ENCODE results near the gene GPR137C. TPM values are rescaled to one million over a fixed set of nuclear protein-coding genes. Genes with fewer than 3 reads are reported as not detected.
"Not testable (repeated sequence)": the region's sequence is repeated elsewhere in the genome, so short reads cannot be mapped to it uniquely, and the experiment has no call there.

Gene GPR137C
- total RNA-seq, 1 donor from 2014 or later = not detected

DNA sequence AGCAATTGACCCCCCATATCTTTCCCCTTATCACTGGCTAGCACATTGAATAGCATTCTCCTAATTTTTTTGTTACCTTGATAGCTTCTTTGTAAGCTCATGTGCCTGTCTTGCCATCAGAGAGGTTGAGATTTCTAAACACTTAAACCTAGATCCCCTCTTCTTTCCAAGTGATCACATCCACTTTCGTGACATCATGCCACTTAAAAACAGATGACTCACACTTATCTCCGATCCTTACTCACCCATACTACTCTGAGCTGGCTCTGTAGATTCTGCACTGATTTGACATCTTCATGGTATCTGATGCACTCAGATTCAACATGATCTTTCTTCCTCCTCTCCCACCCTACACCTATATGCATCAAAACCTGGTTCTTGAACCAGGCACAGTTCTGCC, 10.5 kb downstream of the GPR137C start:
- Histone ChIP-seq H3K27ac (no peak overlapping the region), H3K36me3 (no peaks in the 10 kb centered on the region), H3K4me3 (no peak overlapping the region), H3K4me1 (no peaks in the 10 kb centered on the region), H3K9me3 (peaks cover 0 to 6% of the 10 kb centered on the region in 2 donors), H3K27me3 (no peaks in the 10 kb centered on the region)
- TF ChIP-seq, protein P1, sequence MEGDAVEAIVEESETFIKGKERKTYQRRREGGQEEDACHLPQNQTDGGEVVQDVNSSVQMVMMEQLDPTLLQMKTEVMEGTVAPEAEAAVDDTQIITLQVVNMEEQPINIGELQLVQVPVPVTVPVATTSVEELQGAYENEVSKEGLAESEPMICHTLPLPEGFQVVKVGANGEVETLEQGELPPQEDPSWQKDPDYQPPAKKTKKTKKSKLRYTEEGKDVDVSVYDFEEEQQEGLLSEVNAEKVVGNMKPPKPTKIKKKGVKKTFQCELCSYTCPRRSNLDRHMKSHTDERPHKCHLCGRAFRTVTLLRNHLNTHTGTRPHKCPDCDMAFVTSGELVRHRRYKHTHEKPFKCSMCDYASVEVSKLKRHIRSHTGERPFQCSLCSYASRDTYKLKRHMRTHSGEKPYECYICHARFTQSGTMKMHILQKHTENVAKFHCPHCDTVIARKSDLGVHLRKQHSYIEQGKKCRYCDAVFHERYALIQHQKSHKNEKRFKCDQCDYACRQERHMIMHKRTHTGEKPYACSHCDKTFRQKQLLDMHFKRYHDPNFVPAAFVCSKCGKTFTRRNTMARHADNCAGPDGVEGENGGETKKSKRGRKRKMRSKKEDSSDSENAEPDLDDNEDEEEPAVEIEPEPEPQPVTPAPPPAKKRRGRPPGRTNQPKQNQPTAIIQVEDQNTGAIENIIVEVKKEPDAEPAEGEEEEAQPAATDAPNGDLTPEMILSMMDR (IDR thresholded peaks at IDR 0.05) = no peak
- intact Hi-C loops (cut with DNase I) = no loop called here
- no peak for DNase-seq (ENCODE audit: low spot score in 2 of 2)

DNA sequence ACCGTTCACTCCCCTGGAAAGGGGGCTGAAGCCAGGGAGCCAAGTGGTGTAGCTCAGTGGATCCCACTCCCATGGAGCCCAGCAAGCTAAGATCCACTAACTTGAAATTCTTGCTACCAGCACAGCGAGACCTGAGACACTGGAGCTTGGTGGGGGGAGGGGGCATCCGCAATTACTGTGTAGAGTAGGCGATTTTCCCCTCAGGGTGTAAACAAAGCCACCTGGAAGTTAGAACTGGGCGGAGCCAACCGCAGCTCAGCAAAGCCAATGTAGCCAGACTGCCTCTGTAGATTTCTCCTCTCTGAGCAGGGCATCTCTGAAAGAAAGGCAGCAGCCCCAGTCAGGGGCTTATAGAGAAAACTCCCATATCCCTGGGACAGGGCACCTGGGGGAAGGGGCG, 15.8 kb downstream of the GPR137C start:
- H3K27ac ChIP-seq; H3K27me3 ChIP-seq; H3K36me3 ChIP-seq; H3K4me3 ChIP-seq; H3K4me1 ChIP-seq; intact Hi-C loops (cut with DNase I); DNase-seq (ENCODE audit: low spot score in 2 of 2): not testable (repeated sequence)
- peaks cover 26 to 38% of the 10 kb centered on the region in 2 donors for H3K9me3 ChIP-seq

DNA sequence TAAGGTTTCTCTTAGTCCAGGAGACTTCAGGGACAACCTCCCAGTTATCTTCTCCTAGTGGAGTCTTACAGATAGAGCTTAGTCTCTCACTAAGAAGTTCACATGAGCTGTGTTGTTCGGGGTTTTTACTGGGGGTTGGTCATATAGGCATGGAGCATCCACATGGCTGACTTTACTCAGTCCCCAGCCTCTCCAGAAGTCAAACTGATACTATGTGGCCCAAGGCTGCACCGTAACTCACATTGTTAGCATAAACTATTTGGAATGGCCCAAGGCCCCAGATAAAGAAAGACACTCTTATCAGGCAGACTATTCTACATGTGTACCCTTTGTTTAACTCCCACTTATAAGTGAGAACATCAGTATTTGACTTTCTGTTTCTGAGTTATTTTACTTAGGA, 23.2 kb downstream of the GPR137C start:
- Histone ChIP-seq H3K4me3 (no peak overlapping the region), H3K36me3 (no peaks in the 10 kb centered on the region), H3K27ac (no peak overlapping the region), H3K27me3 (no peaks in the 10 kb centered on the region), H3K9me3 (peaks cover 19 to 30% of the 10 kb centered on the region in 2 donors), H3K4me1 (no peaks in the 10 kb centered on the region)
- intact Hi-C loops (cut with DNase I) = no loop called here
- TF ChIP-seq, protein P1 (IDR thresholded peaks at IDR 0.05) = no peak
- DNase-seq (ENCODE audit: low spot score in 2 of 2) = no peak

DNA sequence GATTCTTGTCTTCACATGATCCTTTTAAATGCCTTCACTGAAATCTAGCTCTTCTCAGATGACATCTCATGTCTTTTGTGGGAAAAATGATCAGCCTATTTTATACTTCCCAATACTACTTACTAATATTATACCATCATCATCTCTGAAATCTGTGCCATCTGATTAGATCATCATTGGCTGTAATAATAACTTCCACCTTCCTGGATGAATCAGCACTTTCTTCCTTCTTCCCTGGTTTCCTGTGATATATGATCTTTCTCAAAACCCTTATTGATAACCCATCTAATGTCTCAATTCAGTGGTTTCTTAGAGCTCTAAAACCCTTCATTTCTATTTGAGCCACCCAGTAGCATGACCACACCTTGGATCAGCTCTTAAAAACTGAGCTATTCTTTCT, 30.9 kb downstream of the GPR137C start:
- intact Hi-C loops (cut with DNase I) = no loop called here
- H3K4me1 ChIP-seq = no peaks in the 10 kb centered on the region
- no peak overlapping the region for H3K4me3 ChIP-seq
- H3K9me3 ChIP-seq = no peaks in the 10 kb centered on the region
- H3K27ac ChIP-seq = no peak overlapping the region
- no peak for DNase-seq (ENCODE audit: low spot score in 2 of 2)
- no peaks in the 10 kb centered on the region for H3K27me3 ChIP-seq
- TF ChIP-seq, protein P1 (IDR thresholded peaks at IDR 0.05) = no peak
- H3K36me3 ChIP-seq = no peaks in the 10 kb centered on the region

DNA sequence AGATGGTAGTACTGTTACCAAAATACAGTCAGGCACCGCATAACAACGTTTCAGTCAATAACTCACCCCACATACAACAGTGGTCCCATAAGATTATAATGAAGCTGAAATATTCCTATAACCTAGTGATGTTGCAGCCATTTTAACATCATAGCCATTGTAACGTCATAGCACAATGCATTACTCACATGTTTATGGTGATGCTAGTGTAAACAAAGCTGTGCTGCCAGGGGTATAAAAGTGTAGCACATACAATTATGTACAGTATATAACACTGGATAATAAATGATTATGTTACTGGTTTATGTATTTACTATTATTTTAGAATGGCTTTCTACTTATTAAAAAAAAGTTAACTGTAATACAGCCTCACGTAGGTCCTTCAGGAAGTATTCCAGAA, 37.0 kb downstream of the GPR137C start:
- H3K9me3 ChIP-seq = no peaks in the 10 kb centered on the region
- no peak overlapping the region for H3K4me3 ChIP-seq
- no peak for DNase-seq (ENCODE audit: low spot score in 2 of 2)
- no peaks in the 10 kb centered on the region for H3K36me3 ChIP-seq
- intact Hi-C loops (cut with DNase I) = no loop called here
- H3K27me3 ChIP-seq = no peaks in the 10 kb centered on the region
- no peak overlapping the region for H3K27ac ChIP-seq
- TF ChIP-seq, protein P1 (IDR thresholded peaks at IDR 0.05) = no peak
- H3K4me1 ChIP-seq = no peaks in the 10 kb centered on the region

DNA sequence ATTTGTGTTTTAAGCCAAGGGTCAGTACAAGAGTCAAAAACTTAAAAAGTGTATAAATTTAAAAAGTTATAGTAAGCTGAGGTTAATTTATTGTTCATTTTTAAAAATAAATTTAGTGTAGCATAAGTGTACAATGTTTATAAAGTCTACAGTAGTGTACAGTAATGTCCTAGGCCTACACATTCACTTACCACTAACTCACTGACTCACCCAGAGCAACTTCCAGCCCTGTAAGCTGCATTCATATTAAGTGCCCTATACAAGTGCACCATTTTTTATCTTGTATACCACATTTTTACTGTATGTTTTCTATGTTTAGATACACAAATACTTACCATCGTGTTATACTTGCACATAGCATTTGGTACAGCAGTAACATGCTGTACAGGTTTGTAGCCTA, 37.7 kb downstream of the GPR137C start:
- intact Hi-C loops (cut with DNase I) = no loop called here
- no peaks in the 10 kb centered on the region for H3K36me3 ChIP-seq
- H3K27ac ChIP-seq = no peak overlapping the region
- no peak for DNase-seq (ENCODE audit: low spot score in 2 of 2)
- TF ChIP-seq, protein P1 (IDR thresholded peaks at IDR 0.05) = no peak
- no peaks in the 10 kb centered on the region for H3K27me3 ChIP-seq
- no peaks in the 10 kb centered on the region for H3K4me1 ChIP-seq
- H3K9me3 ChIP-seq = no peaks in the 10 kb centered on the region
- H3K4me3 ChIP-seq = no peak overlapping the region

All from ascending aorta (tissue), 2 donors.